HepG2 (cell line): Measurements from ENCODE around the gene ZC3H12A. TPM values are rescaled to one million over a fixed set of nuclear protein-coding genes. Genes with fewer than 3 reads are reported as not detected.

ENCODE experiments used
- ATAC-seq: fragments of 200-7000 bp; cut with Tn5 transposase; 3 replicates; pipeline ENCODE4 v1.9.1; 2020; ENCODE audit warnings: mild to moderate bottlenecking, moderate library complexity
- BruUV-seq: library from RNA; stranded (reverse); fragments of 400-500 nt; replicated peaks from 2 replicates; lab custom pipeline; 2021; lab: Mats Ljungman, UMichigan
- CTCF ChIA-PET: fragments of 300-600 bp; formaldehyde crosslinking; extraction: SDS; loops from one replicate; lab custom pipeline; 2021; ENCODE audit warnings: low total read pairs, inconsistent platforms, low intra/inter-chr PET ratio; lab: Yijun Ruan, JAX
- POLR2A ChIA-PET: fragments of 350-600 bp; sonication (Branson Sonifier 250); formaldehyde crosslinking; loops from one replicate; lab custom pipeline; 2020; ENCODE audit warnings: antibody characterized with exemption, inconsistent platforms; lab: Yijun Ruan, JAX
- DNase-seq: peaks from one replicate; pipeline ENCODE4 v3.0.0-alpha.2; 2015; ENCODE audit warnings: low spot score
- FAIRE-seq: peaks from 3 replicates; lab custom pipeline; 2011; peaks lifted over from hg19 to GRCh38; lab: Jason Lieb, UNC
- H2AFZ ChIP-seq: one replicate; pipeline ENCODE4 v1.6.1; 2011; ENCODE audit warnings: low read length, inconsistent platforms
- H3K27ac ChIP-seq: fragments of 300-600 bp; 3 replicates; pipeline ENCODE4 v1.8.0; 2011; ENCODE audit warnings: mixed run types, mild to moderate bottlenecking, mixed read lengths, low read length, inconsistent platforms; ENCODE audit not compliant: insufficient read depth; ENCODE audit errors: extremely low read length
- H3K27me3 ChIP-seq, 2 experiments: fragments of 200-600 bp in 1 of 2; 2 replicates in 1 of 2; 3 replicates in 1 of 2; pipeline versions ENCODE4 v1.6.0 to v1.8.0; 2011; ENCODE audit warnings: low read length in 2 of 2, mild to moderate bottlenecking in 2 of 2, moderate library complexity in 2 of 2, inconsistent platforms in 1 of 2; ENCODE audit not compliant: insufficient read depth in 2 of 2, control insufficient read depth in 1 of 2
- H3K36me3 ChIP-seq, 2 experiments: fragments of 200-600 bp in 1 of 2; replicated peaks in 1 of 2; 2 replicates in 1 of 2; 3 replicates in 1 of 2; pipeline versions ENCODE4 v1.5.1 to v1.8.0; 2011; ENCODE audit warnings: low read length in 2 of 2, inconsistent platforms in 1 of 2; ENCODE audit not compliant: insufficient read depth in 2 of 2, control insufficient read depth in 1 of 2
- H3K4me1 ChIP-seq: 2 replicates; pipeline ENCODE4 v1.5.1; 2012; ENCODE audit warnings: low read length, inconsistent platforms; ENCODE audit not compliant: insufficient read depth
- H3K4me2 ChIP-seq: 2 replicates; pipeline ENCODE4 v1.6.0; 2011; ENCODE audit warnings: low read depth, low read length, inconsistent platforms
- H3K4me3 ChIP-seq, 3 experiments: fragments of 200-600 bp in 1 of 3; sonication (generic), shearing (Covaris generic) in 1 of 3; replicated peaks in 1 of 3; 2 replicates each; pipeline ENCODE4 v1.5.1; 2011 to 2016; ENCODE audit warnings: low read length in 3 of 3, inconsistent platforms in 2 of 3, low read depth in 2 of 3, mild to moderate bottlenecking in 2 of 3, control low read depth in 1 of 3, mixed read lengths in 1 of 3; ENCODE audit not compliant: insufficient read depth in 1 of 3
- H3K79me2 ChIP-seq: one replicate; pipeline ENCODE4 v1.6.1; 2011; ENCODE audit warnings: low read length, inconsistent platforms; ENCODE audit not compliant: insufficient read depth
- H3K9ac ChIP-seq: 2 replicates; pipeline ENCODE4 v1.6.0; 2011; ENCODE audit warnings: mild to moderate bottlenecking, low read depth, low read length, inconsistent platforms; ENCODE audit not compliant: insufficient read depth
- H3K9me3 ChIP-seq: 2 replicates; pipeline ENCODE4 v1.5.1; 2012; ENCODE audit warnings: mild to moderate bottlenecking, low read length
- H4K20me1 ChIP-seq: 2 replicates; pipeline ENCODE4 v1.6.0; 2011; ENCODE audit warnings: inconsistent platforms, mild to moderate bottlenecking, low read length, moderate library complexity; ENCODE audit not compliant: insufficient read depth
- ADNP ChIP-seq: sonication (generic); formaldehyde crosslinking; IDR thresholded peaks from 2 replicates; pipeline ENCODE4 v1.4.0; 2020; ENCODE audit warnings: missing genetic modification reagents
- AGO1 ChIP-seq: fragments of 200-400 bp; formaldehyde crosslinking; IDR thresholded peaks from 2 replicates; pipeline ENCODE4 v1.6.1; 2017; ENCODE audit warnings: mild to moderate bottlenecking, low read depth, low read length, moderate library complexity; ENCODE audit not compliant: poor library complexity, severe bottlenecking
- ARHGAP35 ChIP-seq: sonication (generic); formaldehyde crosslinking; IDR thresholded peaks from 2 replicates; pipeline ENCODE4 v1.9.0; 2022; ENCODE audit warnings: mild to moderate bottlenecking, inconsistent platforms, moderate library complexity, missing genetic modification reagents, borderline replicate concordance
- CAMTA2 ChIP-seq: sonication (generic); formaldehyde crosslinking; IDR thresholded peaks from 2 replicates; pipeline ENCODE4 v1.4.0; 2020; ENCODE audit warnings: mild to moderate bottlenecking, missing genetic modification reagents, borderline replicate concordance
- HNF4A ChIP-seq: sonication (generic); formaldehyde crosslinking; IDR thresholded peaks from 2 replicates; pipeline ENCODE4 v1.4.0; 2020; ENCODE audit warnings: missing genetic modification reagents
- PRDM10 ChIP-seq: sonication (generic); formaldehyde crosslinking; IDR thresholded peaks from 2 replicates; pipeline ENCODE4 v1.4.0; 2020; ENCODE audit warnings: low read depth, missing genetic modification reagents
- RARA ChIP-seq: IDR thresholded peaks from 2 replicates; pipeline ENCODE4 v1.6.1; 2016; ENCODE audit warnings: missing genetic modification reagents, missing compliant biosample characterization
- SNAPC2 ChIP-seq: sonication (generic); formaldehyde crosslinking; IDR thresholded peaks from 2 replicates; pipeline ENCODE4 v1.8.1; 2022; ENCODE audit warnings: mild to moderate bottlenecking, missing genetic modification reagents
- TMF1 ChIP-seq: sonication (generic); formaldehyde crosslinking; IDR thresholded peaks from 2 replicates; pipeline ENCODE4 v1.8.1; 2022; ENCODE audit warnings: low read depth, missing genetic modification reagents
- ZNF101 ChIP-seq: sonication (generic); formaldehyde crosslinking; IDR thresholded peaks from 2 replicates; pipeline ENCODE4 v1.4.0; 2020; ENCODE audit warnings: mild to moderate bottlenecking, low read depth, missing genetic modification reagents, borderline replicate concordance
- ZNF282 ChIP-seq: fragments of 450-650 bp; IDR thresholded peaks from 2 replicates; pipeline ENCODE4 v1.6.1; 2018; ENCODE audit not compliant: partially characterized antibody
- ZNF362 ChIP-seq: sonication (generic); formaldehyde crosslinking; IDR thresholded peaks from 2 replicates; pipeline ENCODE4 v1.4.0; 2020; ENCODE audit warnings: missing genetic modification reagents, mild to moderate bottlenecking, borderline replicate concordance
- ZNF441 ChIP-seq: sonication (generic); formaldehyde crosslinking; IDR thresholded peaks from 2 replicates; pipeline ENCODE4 v1.7.0; 2021; ENCODE audit warnings: missing genetic modification reagents, borderline replicate concordance
- ZNF772 ChIP-seq: sonication (generic); formaldehyde crosslinking; IDR thresholded peaks from 2 replicates; pipeline ENCODE4 v1.5.0; 2020; ENCODE audit warnings: mild to moderate bottlenecking, missing genetic modification reagents
- WGBS: methylation state at CpG from one replicate; pipeline ENCODE4 v1.1.6; 2017; ENCODE audit warnings: low lambda C conversion rate; 5-methylcytosine and 5-hydroxymethylcytosine counted together
- in situ Hi-C: cut with HindIII; loops from 2 replicates; pipeline ENCODE4 v1.10.0; 2017; ENCODE audit warnings: low pct_unique_long_range_greater_than_20kb; ENCODE audit not compliant: extremely low pct_ligation_motif_present
- intact Hi-C: fragments of 100-400 bp; cut with micrococcal nuclease; formaldehyde crosslinking; loops from one replicate; pipeline ENCODE4 v1.10.0; 2022; ENCODE audit not compliant: unreplicated experiment
- polyA plus RNA-seq, 8 experiments: library from polyadenylated mRNA; depleted of rRNA in 3 of 8; stranded (reverse) in 7 of 8; unstranded in 1 of 8; fragments of >200 nt; fragmentation: Illumina TruSeq in 4 of 8; extraction: Trizol in 4 of 8; gene quantifications; 2 replicates each; pipeline versions ENCODE4 v1.2.1 to v1.2.3, GENCODE V29; 2011 to 2016; ENCODE audit warnings: low read depth in 4 of 8, missing spikeins in 1 of 8, mixed read lengths in 1 of 8; ENCODE audit not compliant: insufficient read depth in 1 of 8
- total RNA-seq, 5 experiments: library from RNA; depleted of rRNA; stranded (reverse); fragments of >200 nt; fragmentation: Illumina TruSeq; extraction: Trizol; gene quantifications; 2 replicates each; pipeline ENCODE4 v1.2.3, GENCODE V29; 2016; ENCODE audit warnings: low read depth in 1 of 5

ZC3H12A gene
- total and polyA plus RNA-seq, 2 of the 13 experiments (the other 11 are each of a cell fraction or from before 2014, with no cell fraction given), result 6.8 to 13.3 TPM

GRCh38 chr1:37441490-37441889 lies 32.9 kb upstream of the ZC3H12A start:
- Histone ChIP-seq H3K27ac (no peak overlapping the region), H3K36me3 (no peaks in the 10 kb centered on the region), H3K79me2 (no peaks in the 10 kb centered on the region), H4K20me1 (no peaks in the 10 kb centered on the region), H2AFZ (no peak overlapping the region), H3K4me1 (no peaks in the 10 kb centered on the region), H3K27me3 (peaks cover 0 to 34% of the 10 kb centered on the region in 2 experiments; a peak in 3 of 5 replicates), H3K4me2 (no peak overlapping the region), H3K9me3 (no peaks in the 10 kb centered on the region), H3K4me3 (no peak overlapping the region), H3K9ac (no peak overlapping the region)
- ChIA-PET POLR2A (no interaction called here), CTCF (no interaction called here)
- WGBS, result 32% methylated on average over 9 of the region's 10 CpGs
- TF ChIP-seq ARHGAP35 (no peak), ZNF772 (CRISPR knock-in tag) (no peak), ZNF441 (CRISPR knock-in tag) (no peak), CAMTA2 (CRISPR knock-in tag) (no peak)
- in situ Hi-C loops (loop anchor here (25.0 kb wide), 1 partner anchor 729 kb away; no protein-coding TSS in a partner anchor), intact Hi-C loops (no loop called here)
- ATAC-seq (no peak), DNase-seq (no peak), FAIRE-seq (no peak)
- BruUV-seq, result no TSS peak

- in situ Hi-C loops, result loop anchor here (25.0 kb wide), 1 partner anchor 730 kb away; no protein-coding TSS in a partner anchor
- BruUV-seq, result no TSS peak
- POLR2A ChIA-PET, result no interaction called here
- H2AFZ ChIP-seq, result no peak overlapping the region
- H4K20me1 ChIP-seq, result no peaks in the 10 kb centered on the region
- no peaks in the 10 kb centered on the region for H3K79me2 ChIP-seq
- peaks cover 0 to 28% of the 10 kb centered on the region in 2 experiments; a peak in 3 of 5 replicates for H3K27me3 ChIP-seq
- WGBS, result 26% methylated on average over 4 of the region's 4 CpGs
- no peaks in the 10 kb centered on the region for H3K36me3 ChIP-seq
- no peak overlapping the region for H3K9ac ChIP-seq
- FAIRE-seq (no peak), DNase-seq (no peak), ATAC-seq (no peak)
- intact Hi-C loops, result no loop called here
- CTCF ChIA-PET, result no interaction called here
- H3K27ac ChIP-seq, result no peak overlapping the region
- no peak overlapping the region for H3K4me2 ChIP-seq
- H3K4me1 ChIP-seq, result no peaks in the 10 kb centered on the region
- no peak overlapping the region for H3K4me3 ChIP-seq
- no peaks in the 10 kb centered on the region for H3K9me3 ChIP-seq
- no peak for TF ChIP-seq PRDM10
- no peak for TF ChIP-seq HNF4A
- no peak for TF ChIP-seq ADNP
- TF ChIP-seq AGO1, result no peak
- no peak for TF ChIP-seq ZNF101
- TF ChIP-seq ZNF362 (CRISPR knock-in tag), result no peak
- no peak for TF ChIP-seq RARA
- no peak for TF ChIP-seq TMF1 (CRISPR knock-in tag)
- no peak for TF ChIP-seq SNAPC2
- TF ChIP-seq ZNF282, result no peak
Observed at GRCh38 chr1:37442139-37442538, 32.2 kb upstream of the ZC3H12A start.
